Measurements from ENCODE around the gene MYMK. TPM values are rescaled to one million over a fixed set of nuclear protein-coding genes. Genes with fewer than 3 reads are reported as not detected.

Gene MYMK
- total RNA-seq, 1 donor from 2014 or later, result not detected

DNA sequence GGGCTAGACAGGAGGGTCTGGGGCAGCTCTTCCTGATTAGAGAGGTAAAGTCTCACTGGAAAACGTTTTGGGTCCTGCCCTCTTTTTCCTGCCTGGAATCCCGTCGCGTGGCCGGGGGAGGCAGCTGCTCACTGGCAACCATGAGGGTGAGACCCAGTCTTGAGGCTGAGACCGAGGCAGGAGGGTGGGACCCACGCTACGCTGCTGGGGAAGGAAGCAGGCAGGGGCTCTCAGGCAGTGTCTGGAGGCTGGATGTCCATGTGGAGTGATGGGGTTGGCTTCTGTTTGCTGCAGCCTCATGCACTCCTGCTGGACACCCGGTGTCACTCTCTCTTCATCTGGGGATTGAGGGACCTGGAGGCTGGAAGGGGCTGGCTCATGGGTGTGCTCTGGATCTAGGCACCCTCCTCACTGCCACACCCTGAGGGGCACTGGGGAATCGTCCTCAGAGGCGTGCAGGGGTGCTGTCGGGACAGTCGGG is 34.5 kb downstream of the MYMK start:
- no peak for DNase-seq
- peaks cover 3% of the 10 kb centered on the region for H3K27me3 Mint-ChIP-seq
- H3K36me3 Mint-ChIP-seq (ENCODE audit: low read depth), result no peaks in the 10 kb centered on the region
- intact Hi-C loops (cut with micrococcal nuclease), result no loop called here
- no peak overlapping the region for H3K4me3 Mint-ChIP-seq
- no peaks in the 10 kb centered on the region for H3K4me1 Mint-ChIP-seq
- H3K27ac Mint-ChIP-seq, result no peak overlapping the region
- no peaks in the 10 kb centered on the region for H3K9me3 Mint-ChIP-seq

DNA sequence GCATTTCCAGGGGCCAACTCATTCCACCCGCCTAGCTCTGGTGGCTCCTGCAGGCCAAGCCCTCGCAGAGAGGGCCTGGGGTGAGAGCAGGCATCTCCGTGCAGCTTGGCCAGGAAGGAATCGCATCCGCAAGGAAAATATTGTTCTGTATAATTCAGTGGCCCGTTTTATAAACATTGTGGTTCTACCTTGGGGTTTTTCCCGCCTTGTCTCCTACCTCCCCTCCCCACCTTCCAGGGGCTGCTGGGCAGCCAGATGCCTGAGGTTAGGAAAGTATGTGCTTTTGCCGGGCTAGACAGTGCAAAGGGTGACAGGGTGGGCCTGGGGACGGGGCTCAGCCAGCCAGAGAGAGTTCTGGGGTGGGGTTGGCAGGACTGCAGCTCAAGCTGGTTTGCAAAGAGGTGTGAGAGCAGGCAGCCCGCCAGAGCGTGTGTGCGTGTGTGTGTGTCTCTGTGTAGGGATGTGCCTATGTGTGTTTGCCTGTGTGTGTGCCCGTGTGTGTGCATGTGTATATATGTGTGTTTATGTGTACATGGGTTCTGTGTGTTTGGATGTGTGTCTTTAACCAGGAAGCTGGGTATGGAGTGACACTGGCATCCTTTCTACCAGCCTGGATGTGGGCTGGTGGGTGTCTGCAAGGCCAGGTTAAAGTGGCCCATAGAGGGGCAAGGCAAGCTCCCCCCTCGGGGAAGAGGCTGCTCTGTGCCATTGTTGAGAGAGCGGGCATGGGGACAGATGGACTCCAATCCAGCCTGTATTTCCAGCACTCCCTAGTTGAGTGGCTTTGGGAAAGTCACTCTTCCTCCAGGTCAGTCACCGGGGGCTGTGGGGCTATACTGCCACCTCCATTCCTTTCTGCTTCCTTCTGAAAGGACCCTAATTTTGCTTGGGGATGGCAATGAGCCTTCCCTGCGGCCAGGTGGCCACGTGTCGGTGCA is 35.2 kb downstream of the MYMK start:
- DNase-seq, result no peak
- Mint-ChIP-seq H3K27me3 (peaks cover 3% of the 10 kb centered on the region), H3K9me3 (no peaks in the 10 kb centered on the region), H3K27ac (no peak overlapping the region), H3K36me3 (ENCODE audit: low read depth) (no peaks in the 10 kb centered on the region), H3K4me3 (no peak overlapping the region), H3K4me1 (no peaks in the 10 kb centered on the region)
- intact Hi-C loops (cut with micrococcal nuclease), result no loop called here

DNA sequence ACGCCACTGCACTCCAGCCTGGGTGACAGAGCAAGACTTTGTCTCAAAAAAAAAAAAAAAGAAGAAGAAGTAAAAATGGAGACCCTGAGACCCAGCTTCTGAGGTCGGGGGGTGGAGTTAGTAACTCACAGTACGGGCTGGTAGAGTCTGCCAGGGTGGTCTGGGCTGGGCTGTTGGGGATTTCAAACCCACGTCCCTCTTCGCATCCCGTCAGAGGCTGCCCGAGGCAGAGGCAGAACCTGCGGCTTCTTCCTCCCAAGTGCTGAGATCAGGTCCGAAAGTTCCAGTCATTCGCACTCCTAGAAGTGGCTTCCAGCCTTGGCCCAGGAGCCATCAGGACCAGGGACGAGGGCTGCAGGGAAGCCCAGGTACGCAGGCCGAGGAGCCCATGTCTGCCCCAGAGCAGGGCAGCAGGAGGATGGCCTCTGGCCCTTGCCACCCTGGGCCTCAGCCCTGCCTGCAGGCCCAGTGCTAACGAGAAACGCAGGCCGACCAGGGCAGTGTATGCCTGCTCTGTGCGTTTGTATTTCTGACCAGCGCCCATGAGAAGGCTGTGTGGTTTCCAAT is 36.0 kb downstream of the MYMK start:
- H3K36me3 Mint-ChIP-seq (ENCODE audit: low read depth), result no peaks in the 10 kb centered on the region
- no peak overlapping the region for H3K27ac Mint-ChIP-seq
- intact Hi-C loops (cut with micrococcal nuclease), result no loop called here
- no peak overlapping the region for H3K4me3 Mint-ChIP-seq
- no peak for DNase-seq
- H3K27me3 Mint-ChIP-seq, result peaks cover 5% of the 10 kb centered on the region
- H3K4me1 Mint-ChIP-seq, result no peaks in the 10 kb centered on the region
- no peaks in the 10 kb centered on the region for H3K9me3 Mint-ChIP-seq

DNA sequence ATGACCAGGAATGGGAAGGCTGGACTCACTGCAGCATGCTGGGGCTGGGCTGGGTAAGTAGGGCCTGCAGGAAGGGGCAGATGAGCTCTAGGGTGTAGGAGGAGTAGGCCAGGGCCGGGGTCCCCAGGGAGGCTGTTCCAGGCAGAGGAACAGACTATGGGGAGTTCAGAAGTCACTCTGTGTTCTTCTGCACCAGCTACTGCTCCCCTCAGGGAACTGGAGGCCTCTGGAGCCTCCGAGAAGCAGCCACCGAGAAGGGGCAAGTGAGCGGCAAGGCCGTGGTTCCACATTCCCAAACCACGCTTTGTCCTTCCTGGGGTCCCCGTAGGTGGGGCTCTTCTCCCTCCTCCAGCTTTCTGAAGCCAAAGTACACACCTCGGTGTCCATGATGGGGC is 37.4 kb downstream of the MYMK start:
- no peak overlapping the region for H3K27ac Mint-ChIP-seq
- no peak for DNase-seq
- H3K4me1 Mint-ChIP-seq, result no peaks in the 10 kb centered on the region
- intact Hi-C loops (cut with micrococcal nuclease), result no loop called here
- no peaks in the 10 kb centered on the region for H3K36me3 Mint-ChIP-seq (ENCODE audit: low read depth)
- no peaks in the 10 kb centered on the region for H3K9me3 Mint-ChIP-seq
- H3K27me3 Mint-ChIP-seq, result peaks cover 8% of the 10 kb centered on the region
- H3K4me3 Mint-ChIP-seq, result no peak overlapping the region

DNA sequence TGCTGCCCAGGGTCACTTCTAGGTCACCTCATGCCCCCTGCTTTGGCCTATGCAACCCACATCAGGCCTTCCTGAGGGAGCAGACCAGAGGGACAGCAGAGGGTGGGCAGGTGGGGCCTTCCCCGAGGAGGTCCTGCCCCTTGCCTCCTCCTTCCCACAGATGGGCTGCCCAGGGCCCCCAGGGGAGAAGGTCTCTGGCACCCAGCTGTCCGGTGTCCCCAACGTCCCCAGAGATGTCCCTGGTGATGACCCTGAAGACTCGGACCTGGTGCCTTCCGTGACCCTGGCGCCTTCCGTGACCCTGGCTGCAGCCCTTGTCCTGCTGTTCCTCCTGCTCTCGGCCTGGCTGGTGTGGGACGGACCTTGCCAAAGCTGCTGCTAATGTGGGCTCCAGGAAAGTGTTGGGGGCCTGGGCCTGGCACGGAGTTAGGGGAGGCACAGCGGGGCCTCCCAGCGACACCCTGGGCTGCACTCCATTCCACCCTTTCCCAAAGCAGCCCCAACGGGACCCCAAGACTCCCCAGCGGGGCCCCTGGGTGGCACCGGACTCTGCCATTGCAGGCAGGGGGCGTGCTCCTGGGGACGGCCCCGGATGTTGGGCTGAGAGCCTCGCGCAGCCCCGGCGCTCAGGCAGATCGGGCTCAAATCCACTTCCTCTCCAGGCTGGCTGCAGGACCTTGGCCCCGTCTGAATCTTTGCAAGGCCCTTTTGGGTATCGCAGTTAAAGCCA is 39.1 kb downstream of the MYMK start:
- Mint-ChIP-seq H3K4me3 (peak overlapping the region; percentile 23), H3K9me3 (no peaks in the 10 kb centered on the region), H3K4me1 (no peaks in the 10 kb centered on the region), H3K27ac (no peak overlapping the region), H3K36me3 (ENCODE audit: low read depth) (no peaks in the 10 kb centered on the region), H3K27me3 (peaks cover 13% of the 10 kb centered on the region)
- no peak for DNase-seq
- intact Hi-C loops (cut with micrococcal nuclease), result loop anchor here (1.0 kb wide), 3 partner anchors 78 to 463 kb away; no protein-coding TSS in a partner anchor

DNA sequence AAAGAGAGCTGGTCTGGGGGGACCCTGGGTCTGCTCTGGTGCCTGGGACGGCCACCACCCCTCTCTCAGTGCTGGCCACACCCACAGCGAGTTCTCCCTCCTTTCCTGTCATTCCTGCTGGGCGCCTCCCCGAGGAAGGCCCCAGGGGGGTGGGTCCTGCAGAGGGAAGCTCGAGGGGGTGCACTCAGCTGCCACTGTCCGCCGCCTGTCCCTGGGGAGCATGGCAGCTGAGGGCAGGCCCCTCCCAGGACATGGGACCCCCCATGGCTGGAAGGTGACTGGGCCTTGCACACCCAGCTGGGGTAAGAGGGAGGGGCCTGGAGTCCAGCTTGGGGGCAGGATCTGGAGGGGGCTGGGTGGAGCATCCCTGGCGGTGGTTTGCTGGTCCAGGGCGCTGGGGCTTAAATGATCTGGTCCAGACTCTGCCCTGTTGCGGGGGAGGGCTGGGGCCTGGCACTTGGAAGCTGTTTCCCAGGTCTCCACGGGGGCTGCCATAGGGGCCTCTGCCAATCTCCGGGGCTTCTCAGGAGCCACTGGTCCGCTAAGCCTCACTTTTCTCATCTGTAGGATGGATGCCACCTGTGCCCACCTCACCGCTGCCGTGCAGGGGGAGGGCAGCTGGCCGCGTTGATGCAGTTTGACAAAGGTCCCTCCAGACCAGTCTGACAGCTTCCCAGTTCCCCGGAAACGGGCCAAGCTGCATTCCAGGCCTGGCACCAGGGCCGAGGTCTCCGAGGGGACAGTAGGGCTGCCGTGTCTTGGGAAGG is 39.9 kb downstream of the MYMK start:
- no peak overlapping the region for H3K27ac Mint-ChIP-seq
- H3K4me1 Mint-ChIP-seq, result no peaks in the 10 kb centered on the region
- DNase-seq, result no peak
- H3K4me3 Mint-ChIP-seq, result no peak overlapping the region
- H3K9me3 Mint-ChIP-seq, result no peaks in the 10 kb centered on the region
- intact Hi-C loops (cut with micrococcal nuclease), result no loop called here
- peaks cover 13% of the 10 kb centered on the region for H3K27me3 Mint-ChIP-seq
- H3K36me3 Mint-ChIP-seq (ENCODE audit: low read depth), result no peaks in the 10 kb centered on the region

DNA sequence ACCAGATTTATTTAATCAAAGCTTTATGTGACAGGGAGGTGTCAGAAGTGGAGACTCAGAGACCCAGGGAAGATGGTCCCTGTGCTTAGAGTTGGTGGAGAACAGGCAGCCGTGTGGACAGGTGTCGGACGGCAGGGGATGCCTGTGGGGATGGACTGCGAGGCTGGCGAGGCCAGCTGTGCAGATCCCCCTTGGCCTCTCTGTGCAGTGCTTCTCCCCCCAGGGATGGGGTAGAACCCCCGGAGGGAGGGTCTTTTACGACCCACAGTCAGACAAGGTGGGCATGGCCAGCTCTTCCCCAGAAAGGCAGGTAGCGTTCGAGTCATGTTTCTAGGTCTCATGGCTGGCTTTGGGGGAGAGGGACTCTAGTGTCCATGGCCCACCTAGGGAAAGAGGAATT is 41.1 kb downstream of the MYMK start:
- intact Hi-C loops (cut with micrococcal nuclease), result no loop called here
- Mint-ChIP-seq H3K4me3 (no peak overlapping the region), H3K4me1 (peaks cover 3% of the 10 kb centered on the region), H3K9me3 (no peaks in the 10 kb centered on the region), H3K27ac (no peak overlapping the region), H3K36me3 (ENCODE audit: low read depth) (no peaks in the 10 kb centered on the region), H3K27me3 (peaks cover 16% of the 10 kb centered on the region)
- DNase-seq, result no peak

DNA sequence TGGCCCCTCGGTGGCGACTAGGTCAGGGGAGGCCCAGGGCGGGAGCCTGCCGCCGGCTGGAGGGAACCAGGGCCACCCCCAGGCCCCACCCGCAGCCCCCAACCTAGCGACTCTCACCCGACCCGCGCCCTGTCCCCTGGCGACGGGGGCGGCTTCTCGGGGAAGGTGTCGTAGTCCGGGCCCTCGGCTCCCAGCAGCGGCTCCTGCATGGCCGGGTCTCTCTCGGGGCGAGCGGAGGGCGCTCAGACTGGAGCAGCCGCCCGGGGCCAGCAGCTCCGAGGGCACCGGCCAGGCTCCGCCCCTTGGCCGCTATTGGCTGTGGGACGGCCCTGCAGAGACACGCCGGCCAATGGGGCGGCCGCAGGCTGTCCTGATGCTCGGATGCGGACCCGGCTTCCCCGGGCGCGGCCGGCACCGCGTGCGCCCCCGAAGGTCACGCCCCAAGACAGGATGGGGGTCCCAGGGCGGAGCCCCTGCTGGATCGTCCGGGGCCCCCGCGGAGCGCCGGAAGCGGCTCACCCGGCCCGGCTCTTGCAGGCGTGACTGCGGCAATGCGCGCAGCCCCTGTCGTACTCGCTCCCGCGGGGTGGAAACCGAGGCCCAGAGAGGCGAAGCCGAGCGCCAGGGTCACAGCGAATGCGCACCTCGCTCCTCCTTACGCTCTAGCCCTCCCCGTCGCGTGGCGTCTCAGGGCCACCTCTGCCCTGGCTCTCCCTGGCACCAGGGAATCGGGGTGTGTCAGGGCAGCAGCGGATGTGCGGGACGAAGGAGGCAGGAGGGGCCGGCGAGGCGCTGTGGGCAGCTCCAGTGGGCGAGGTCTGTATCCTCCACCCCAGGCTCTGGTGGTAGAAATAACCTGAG is 45.7 kb downstream of the MYMK start, which contains the start of gene SLC2A6:
Gene SLC2A6, minus strand, starts transcription at position 249 of the 861 bp plus-strand sequence. Its CDS starts 40 bp downstream, at position 209.
- peak; percentile 96 for DNase-seq
- intact Hi-C loops (cut with micrococcal nuclease), result loop anchor here (1.0 to 5.0 kb wide), 3 partner anchors 20 to 75 kb away; partner anchors contain the start of genes CACFD1 and REXO4
- H3K27ac Mint-ChIP-seq, result no peak within 1 kb of the TSS
- H3K4me1 Mint-ChIP-seq, result peaks cover 3% of the 10 kb centered on the region
- H3K36me3 Mint-ChIP-seq (ENCODE audit: low read depth), result no peaks in the 10 kb centered on the region
- H3K9me3 Mint-ChIP-seq, result no peaks in the 10 kb centered on the region
- peaks cover 12% of the 10 kb centered on the region for H3K27me3 Mint-ChIP-seq
- peak within 1 kb of the TSS; percentile 77 for H3K4me3 Mint-ChIP-seq

DNA sequence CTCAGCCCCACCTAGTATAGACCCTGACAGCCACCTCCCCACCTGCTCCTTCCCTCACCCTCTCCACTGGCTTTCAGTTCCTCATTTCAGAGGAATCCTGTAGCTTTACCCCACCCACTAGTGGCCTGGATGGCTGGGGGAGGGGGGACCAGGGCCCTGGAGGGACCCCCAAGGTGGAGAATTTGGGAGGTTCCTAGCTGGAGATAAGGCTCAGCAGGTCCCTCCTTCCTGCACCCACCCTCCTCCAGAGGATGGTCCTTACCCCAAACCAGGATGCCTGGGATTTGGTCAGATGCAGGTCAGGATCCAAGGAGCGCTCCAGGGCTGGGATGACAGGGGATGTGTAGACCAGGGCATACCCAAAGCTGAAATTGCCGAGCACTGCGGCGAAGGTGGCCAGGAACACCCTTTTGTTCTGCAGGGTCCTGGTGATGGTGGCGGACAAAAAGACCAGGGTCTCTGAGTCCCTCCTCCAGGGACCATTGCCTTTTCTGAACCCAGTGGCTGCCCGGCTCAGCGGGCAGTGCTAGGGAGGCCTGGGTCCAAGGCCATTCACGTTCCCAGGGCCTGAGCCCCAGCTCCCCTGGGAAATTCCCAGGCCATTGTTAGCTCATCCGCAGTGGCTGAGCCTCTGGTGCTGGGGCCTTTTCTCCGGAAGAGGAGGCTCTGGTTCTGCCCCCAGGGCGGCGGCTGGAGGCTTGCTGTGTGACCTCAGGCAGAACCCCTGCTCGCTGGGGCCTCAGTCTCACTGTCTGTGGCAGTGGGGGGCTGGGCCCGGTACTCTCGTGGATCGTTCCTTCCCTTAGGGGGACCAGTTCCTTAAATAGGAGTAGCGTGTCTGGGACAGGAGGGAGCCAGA is 46.5 kb downstream of the MYMK start:
- Mint-ChIP-seq H3K4me1 (peaks cover 3% of the 10 kb centered on the region), H3K27me3 (peaks cover 11% of the 10 kb centered on the region), H3K4me3 (peak overlapping the region; percentile 77), H3K36me3 (ENCODE audit: low read depth) (no peaks in the 10 kb centered on the region), H3K9me3 (no peaks in the 10 kb centered on the region), H3K27ac (no peak overlapping the region)
- no peak for DNase-seq
- intact Hi-C loops (cut with micrococcal nuclease), result loop anchor here (5.0 kb wide), 1 partner anchor 61 kb away; the partner anchor contains the start of gene REXO4

DNA sequence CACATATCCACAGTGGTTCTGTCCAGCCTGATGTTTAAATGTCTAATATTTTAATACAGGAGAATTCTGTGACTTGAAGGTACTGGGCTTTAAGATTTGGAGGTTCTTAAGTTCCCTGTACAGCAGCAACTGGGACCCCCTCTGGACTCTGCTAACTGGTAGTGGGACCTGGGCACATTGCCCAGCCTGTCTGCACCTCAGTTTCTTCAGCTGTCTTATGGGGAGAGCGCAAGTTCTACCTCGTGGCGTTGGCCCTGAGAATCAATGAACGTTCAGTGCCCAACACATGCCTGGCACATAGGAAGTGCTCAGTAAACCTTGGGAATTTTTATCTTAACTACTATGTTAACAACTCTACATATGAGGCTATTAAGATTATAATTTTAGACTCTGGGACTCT is 47.3 kb downstream of the MYMK start:
- peaks cover 3% of the 10 kb centered on the region for H3K4me1 Mint-ChIP-seq
- no peak overlapping the region for H3K27ac Mint-ChIP-seq
- DNase-seq, result no peak
- H3K27me3 Mint-ChIP-seq, result peaks cover 9% of the 10 kb centered on the region
- H3K9me3 Mint-ChIP-seq, result no peaks in the 10 kb centered on the region
- intact Hi-C loops (cut with micrococcal nuclease), result loop anchor here (5.0 kb wide), 1 partner anchor 60 kb away; the partner anchor contains the start of gene REXO4
- H3K4me3 Mint-ChIP-seq, result no peak overlapping the region
- no peaks in the 10 kb centered on the region for H3K36me3 Mint-ChIP-seq (ENCODE audit: low read depth)

DNA sequence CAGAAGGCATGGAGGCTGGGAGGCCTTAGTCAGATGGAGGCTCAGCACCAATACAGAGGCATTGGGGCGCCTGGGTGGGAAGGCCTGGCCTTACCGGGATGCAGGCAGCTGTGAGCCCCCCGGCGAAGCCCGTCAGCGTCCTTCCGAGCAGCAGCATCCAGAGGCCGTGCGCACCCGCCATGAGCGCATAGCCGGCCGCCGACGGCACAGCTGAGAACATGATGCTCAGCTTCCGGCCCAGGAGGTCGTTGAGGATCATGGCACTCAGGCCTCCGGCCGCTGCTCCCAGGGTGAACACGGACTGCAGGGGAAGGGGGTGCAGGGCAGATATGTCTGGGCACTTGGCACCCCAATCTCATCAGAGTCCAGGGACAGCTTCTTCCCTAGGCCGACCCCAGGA is 47.8 kb downstream of the MYMK start:
- Mint-ChIP-seq H3K27ac (no peak overlapping the region), H3K36me3 (ENCODE audit: low read depth) (no peaks in the 10 kb centered on the region), H3K4me3 (no peak overlapping the region), H3K9me3 (no peaks in the 10 kb centered on the region), H3K27me3 (peaks cover 9% of the 10 kb centered on the region), H3K4me1 (peaks cover 3% of the 10 kb centered on the region)
- intact Hi-C loops (cut with micrococcal nuclease), result loop anchor here (5.0 kb wide), 1 partner anchor 60 kb away; the partner anchor contains the start of gene REXO4
- no peak for DNase-seq

All from activated CD4-positive, alpha-beta T cell treated with anti-CD3 and anti-CD28 coated beads, Interleukin-2, amount 10 ng/mL, durations not matched to agents 24 days and 14 days (primary cell).